Stimulated activated naive CD4-positive, alpha-beta T cell (primary cell): ENCODE results near the gene ACBD4.

Source experiments
- DNase-seq, 6 experiments: peaks; one replicate each; lab custom pipeline; 2025; lab: John Stamatoyannopoulos, UW

Gene ACBD4

GRCh38 chr17:45104497-45104896, 31.0 kb upstream of the ACBD4 start:
- no peak for DNase-seq

GRCh38 chr17:45104907-45105624, 30.4 kb upstream of the ACBD4 start:
- DNase-seq, result no peak

- no peak for DNase-seq
Measured at GRCh38 chr17:45106096-45106495, 29.4 kb upstream of the ACBD4 start.

- DNase-seq, result no peak
Measured at GRCh38 chr17:45106582-45106981, 28.9 kb upstream of the ACBD4 start.

- DNase-seq, result no peak
Measured at GRCh38 chr17:45107293-45108010, 28.0 kb upstream of the ACBD4 start.

GRCh38 chr17:45108051-45108450, 27.4 kb upstream of the ACBD4 start:
- no peak for DNase-seq

GRCh38 chr17:45108595-45109521, 26.6 kb upstream of the ACBD4 start:
- DNase-seq, result no peak

GRCh38 chr17:45110676-45111611, 24.5 kb upstream of the ACBD4 start:
- DNase-seq, result no peak

GRCh38 chr17:45111850-45112249, 23.6 kb upstream of the ACBD4 start:
- no peak for DNase-seq

GRCh38 chr17:45112559-45113423, 22.7 kb upstream of the ACBD4 start:
- DNase-seq, result no peak

- no peak for DNase-seq
Measured at GRCh38 chr17:45113424-45113754, 22.1 kb upstream of the ACBD4 start.

- DNase-seq, result no peak
Measured at GRCh38 chr17:45114117-45114932, 21.2 kb upstream of the ACBD4 start.

GRCh38 chr17:45115015-45115625, 20.4 kb upstream of the ACBD4 start:
- DNase-seq, result no peak

- DNase-seq, result no peak
Measured at GRCh38 chr17:45115871-45116270, 19.6 kb upstream of the ACBD4 start.

GRCh38 chr17:45116434-45117016, 19.0 kb upstream of the ACBD4 start:
- no peak for DNase-seq

GRCh38 chr17:45117334-45117733, 18.2 kb upstream of the ACBD4 start:
- DNase-seq, result no peak

- no peak for DNase-seq
Measured at GRCh38 chr17:45117848-45118646, 17.4 kb upstream of the ACBD4 start.

GRCh38 chr17:45118691-45119090, 16.8 kb upstream of the ACBD4 start:
- no peak for DNase-seq
